Left forelimb (tissue), 1 donor: ENCODE data around the gene ATP10A.
A peak's percentile ranks its signal among the peaks of the same experiment; 100 is the strongest.
"Not testable (repeated sequence)": the region's sequence is repeated elsewhere in the genome, so short reads cannot be mapped to it uniquely, and the experiment has no call there.

Source experiments
- DNase-seq: peaks from one replicate; pipeline ENCODE4 v3.0.0-alpha.2; 2018; ENCODE audit warnings: low spot score

Gene ATP10A

DNA sequence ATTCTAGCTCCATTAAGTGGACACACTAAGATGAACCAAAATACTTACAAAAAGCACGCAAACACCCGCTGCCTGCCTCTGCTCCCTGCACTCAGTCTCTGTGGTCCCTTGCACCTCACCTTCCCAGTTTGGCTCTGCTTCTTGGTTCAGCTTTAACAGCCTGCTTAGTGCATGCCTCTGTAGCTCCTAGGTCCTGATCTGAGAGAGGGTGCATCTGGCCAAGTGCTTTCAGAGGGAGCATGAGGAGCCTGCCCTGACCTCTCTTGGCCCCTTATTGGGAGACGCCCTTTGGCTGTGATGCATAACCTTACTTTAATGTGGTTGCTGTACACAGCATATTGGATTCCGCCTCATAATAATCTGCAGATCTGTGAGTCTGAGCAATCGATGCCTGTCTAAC lies 21.2 kb upstream of the ATP10A start:
- no peak for DNase-seq

DNA sequence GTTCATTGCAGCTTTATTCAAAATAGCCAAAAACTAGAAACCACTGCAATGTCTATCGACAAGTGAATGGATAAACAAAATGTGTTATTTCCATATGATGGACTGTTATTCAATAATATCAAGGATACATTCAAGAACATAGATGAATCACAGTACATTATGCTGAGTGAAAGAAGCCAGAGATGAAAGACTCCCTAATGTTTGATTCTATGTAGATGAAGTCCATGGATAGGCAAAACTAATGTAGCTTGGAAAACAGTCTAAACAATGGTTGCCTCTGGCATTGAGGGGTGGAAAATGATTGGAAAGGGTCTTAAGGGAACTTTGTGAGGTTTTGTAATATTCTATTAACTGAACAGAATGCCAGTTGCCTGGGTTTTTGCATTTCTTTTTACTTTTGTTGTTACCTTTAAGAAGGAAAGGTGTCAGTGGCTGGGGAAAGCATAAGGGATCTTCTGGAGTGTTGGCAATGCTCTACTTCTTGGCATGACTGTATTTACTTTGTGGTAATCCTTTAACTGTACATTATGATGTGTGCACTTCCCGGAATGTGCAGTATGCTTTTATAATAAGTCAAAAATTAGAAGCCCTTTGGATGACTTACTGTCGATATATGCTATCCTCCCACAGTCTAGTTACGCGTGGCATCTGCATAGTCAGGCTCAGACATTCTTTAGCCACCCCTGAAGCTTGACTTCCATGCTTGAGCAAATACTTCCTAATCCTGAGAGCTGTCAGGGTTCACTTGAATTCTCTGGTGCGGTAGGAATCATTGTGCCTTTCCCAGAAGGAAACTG lies 20.5 kb upstream of the ATP10A start:
- no peak for DNase-seq

DNA sequence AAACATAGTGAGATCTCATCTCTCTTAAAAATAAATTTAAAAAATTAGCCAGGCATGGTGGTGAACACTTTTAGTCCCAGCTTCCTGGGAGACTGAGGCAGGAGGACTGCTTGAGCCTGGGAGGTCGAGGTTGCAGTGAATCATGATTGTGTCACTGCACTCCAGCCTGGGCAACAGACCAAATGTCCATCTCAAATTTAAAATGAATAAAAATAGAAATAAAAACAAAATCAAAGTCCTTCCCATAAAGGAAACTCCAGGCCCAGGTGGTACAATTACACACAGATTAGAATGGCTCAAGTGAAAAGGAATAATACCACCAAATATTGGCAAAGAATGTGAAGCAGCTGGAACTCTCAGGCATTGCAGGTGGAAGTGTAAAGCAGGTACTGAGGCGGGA lies 19.3 kb upstream of the ATP10A start:
- no peak for DNase-seq

DNA sequence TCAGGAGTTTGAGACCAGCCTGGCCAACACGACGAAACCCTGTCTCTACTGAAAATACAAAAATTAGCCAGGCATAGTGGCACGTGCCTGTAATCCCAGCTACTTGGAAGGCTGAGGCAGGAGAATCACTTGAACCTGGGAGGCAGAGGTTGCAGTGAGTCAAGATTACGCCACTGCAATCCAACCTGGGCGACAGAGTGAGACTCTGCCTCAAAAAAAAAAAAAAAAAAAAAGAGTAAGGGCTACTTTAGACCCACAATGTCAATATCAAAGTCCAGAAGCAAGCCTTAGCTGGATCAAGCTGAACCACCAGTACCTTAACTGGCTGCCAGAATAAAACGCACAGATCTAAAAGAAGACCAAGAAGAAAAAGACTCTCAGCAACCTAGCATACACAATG lies 17.8 kb upstream of the ATP10A start:
- DNase-seq: not testable (repeated sequence)

DNA sequence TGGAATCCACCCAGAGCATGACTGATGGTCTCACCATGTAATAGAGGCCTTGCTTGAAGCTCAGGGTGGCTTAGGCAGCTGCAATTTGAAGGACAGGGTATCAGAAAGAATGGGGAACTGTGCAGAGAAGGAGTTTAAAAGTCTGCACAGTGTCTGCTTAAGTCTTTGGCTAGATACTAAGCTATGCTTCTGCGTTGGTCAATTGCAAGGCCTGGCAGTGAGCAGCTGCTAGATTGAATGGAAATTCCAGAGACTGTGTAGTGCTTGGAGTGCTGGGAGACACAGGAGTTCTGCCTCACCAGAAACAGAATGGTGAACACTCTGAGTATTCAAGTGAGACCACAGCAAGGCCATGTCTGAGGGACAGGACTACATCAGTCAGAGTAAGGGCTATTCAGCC lies 17.3 kb upstream of the ATP10A start:
- DNase-seq: no peak

DNA sequence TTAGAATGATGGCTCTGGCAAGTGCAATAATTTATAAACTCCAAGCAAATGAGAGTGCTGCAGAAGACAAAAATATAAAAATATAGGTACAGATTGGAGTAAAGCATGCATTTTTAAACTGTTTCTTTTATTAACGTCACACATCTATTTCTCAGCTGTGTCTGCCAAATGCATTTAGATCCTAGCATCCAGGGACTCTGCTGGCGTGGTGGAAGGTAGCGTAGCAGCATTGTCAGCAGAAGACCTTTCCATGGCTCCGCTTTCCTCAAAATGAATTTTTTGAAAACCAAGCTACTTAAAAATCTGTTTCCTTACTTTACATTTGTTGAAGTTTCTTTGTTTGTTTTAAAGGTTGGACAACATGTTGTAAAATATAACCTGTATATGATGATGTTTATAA lies 16.3 kb upstream of the ATP10A start:
- no peak for DNase-seq

DNA sequence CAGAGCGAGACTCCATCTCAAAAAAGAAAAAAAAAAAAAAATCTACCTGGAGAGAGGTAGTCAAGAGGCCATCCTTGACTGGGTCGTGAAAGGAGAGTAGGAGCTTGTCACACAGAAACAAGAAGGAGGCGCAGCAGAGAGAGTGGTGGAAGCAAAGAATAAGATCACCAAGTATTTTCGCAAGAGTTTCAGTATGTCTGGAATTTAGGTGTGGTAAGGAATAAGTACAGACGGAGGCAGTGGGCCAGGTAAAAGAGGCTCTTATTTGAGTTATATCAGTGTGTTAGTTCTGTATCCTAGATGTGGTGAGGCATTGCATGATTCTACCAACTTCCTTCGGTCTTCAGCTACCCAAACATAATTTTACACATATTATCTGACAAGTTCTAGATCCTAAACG lies 14.6 kb upstream of the ATP10A start:
- DNase-seq: no peak

DNA sequence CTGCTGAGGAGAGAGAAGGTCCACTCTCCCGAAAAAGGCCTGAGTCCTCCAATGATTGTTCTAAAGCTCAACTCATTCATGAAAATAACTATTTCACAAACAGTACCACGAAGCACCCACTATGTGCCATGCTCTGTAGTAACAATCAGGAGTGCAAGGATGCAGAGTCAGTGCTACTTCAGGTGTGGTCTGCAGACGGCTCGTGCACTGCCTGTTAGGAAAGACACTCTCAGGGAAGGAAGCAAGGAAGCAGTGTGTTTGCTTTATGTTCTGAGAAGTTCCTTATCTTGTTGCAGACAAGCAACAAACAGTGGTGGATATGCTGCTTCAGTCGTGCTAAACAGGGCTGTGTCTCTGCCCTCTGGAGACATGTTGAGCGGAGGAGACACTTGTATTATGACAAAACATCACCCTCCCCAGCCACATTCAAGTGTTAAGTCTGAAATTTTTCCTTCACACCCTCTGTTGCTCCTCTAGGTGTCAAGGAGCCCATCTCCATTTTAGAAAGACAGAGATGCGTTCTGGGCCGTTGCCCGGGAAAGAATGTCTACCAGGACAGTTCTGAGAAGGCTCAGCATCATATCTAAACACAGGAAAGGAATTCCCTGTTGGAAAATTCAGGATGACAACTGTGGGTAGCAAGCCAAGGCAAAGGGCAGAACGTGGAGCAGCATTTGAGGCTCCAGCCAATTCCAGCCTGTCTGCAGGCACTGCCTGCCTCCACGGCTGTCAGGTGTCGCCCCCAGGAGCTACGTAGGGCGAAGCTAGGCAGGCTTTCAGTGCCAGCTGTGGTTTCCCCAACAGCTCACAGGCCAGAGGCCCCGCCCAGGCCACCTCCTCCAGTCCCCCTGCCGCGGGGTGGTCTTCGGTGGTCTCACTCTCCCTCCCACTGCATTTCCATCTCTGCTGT lies 13.4 kb upstream of the ATP10A start:
- DNase-seq: no peak

DNA sequence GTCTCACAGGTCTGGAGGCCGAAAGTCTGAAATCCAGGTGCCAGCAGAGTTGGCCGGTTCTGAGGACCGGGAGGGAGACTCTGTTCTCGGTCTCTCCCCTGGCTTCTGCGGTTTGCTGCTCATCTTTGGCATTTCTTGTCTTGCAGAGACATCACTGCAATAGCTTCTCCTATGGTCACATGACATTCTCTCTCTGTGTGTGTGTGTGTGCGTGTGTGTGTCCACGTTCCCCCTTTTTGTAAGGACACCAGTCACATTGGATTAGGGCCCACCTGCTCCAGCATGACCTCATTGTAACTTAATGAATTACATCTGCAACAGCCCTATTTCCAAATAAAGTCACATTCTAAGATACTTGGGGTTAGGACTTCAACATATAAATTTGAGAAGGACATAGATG lies 12.4 kb upstream of the ATP10A start:
- no peak for DNase-seq

DNA sequence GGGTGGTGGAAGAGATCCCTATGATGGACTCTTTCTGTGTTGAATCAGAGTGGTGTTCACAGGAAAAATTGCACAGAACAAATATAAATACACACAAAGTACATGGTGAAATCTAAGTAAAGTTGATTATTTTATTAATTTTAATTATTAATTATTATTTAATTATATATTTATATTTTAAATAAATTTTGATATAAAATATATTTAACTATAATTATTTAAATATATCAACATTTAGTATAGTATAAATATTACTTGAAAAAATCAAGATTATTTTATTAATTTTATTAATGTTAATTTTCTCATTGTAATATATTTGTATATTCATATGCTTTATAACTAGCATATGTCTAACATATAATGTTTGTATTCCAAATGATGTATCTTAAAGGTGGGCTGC lies 11.3 kb upstream of the ATP10A start:
- no peak for DNase-seq

DNA sequence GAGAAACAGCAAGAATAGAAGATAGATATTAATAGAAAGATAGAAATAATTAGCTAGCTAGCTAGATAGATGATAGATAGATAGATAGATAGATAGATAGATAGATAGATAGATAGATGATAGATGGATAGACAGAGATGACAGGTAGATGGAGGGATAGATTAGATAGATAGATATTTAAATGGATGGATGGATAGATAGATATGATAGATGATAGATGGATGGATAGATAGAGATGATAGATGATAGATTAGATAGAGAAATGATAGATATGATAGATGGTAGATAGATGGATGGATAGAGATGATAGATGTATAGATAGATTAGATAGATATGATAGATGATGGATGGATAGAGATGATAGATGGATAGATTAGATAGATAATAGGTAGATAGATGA lies 8.3 kb upstream of the ATP10A start:
- no peak for DNase-seq

DNA sequence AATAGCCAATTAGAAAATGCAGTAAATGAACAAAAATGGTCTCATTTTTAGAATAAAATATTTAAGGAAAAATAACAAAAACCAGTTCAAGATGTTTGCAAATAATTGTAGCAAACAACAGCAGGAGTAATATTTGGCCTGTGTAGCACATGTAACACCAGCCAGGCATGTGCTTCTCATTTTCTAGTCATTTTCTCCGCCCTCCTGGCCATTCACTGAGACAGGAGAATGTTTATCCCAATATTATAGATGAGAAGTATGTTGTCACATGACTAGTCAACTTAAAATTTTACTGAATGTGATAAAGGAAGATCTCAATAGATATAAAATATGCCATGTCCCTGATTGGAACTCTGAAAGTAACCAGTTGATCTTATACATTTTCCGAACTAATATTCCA lies 7.8 kb upstream of the ATP10A start:
- no peak for DNase-seq

DNA sequence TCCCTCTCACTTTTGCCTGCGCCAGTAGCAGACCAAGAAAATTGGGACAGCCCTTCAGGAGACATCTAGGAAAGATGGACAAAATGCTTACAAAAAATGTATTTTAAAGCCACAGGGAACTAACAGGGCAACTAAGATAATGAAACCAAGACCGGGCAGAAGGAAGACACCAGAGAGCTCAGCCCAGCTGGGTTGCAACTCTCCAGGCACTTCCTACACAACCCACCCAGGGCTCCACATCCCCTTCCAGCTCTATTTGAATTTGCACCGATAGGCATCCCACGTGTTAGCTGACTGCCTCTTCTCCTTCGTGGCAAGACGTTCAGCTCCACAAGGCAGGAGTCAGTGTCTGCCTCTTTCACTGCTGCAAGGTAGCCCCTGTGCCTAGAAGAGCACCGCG lies 6.6 kb upstream of the ATP10A start:
- DNase-seq: no peak

DNA sequence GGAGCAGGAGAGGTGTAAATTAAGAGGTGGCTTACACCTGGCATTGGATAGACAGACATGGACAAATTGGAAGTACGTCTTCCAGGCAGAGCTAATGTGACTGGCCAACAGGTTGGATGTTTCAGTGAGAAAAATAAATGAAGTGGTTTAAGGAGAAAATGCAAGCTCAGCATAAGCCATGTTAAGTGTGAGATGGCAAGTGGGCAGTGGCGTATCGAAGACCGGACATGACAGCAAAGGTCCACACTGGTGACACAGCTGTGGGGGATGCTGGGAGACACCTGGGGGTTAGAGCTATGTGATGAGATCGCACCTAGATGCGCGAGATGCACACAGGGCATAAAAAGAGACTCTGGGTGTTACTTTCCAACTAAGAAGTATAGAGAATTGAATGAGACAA lies 3.7 kb upstream of the ATP10A start:
- no peak for DNase-seq

DNA sequence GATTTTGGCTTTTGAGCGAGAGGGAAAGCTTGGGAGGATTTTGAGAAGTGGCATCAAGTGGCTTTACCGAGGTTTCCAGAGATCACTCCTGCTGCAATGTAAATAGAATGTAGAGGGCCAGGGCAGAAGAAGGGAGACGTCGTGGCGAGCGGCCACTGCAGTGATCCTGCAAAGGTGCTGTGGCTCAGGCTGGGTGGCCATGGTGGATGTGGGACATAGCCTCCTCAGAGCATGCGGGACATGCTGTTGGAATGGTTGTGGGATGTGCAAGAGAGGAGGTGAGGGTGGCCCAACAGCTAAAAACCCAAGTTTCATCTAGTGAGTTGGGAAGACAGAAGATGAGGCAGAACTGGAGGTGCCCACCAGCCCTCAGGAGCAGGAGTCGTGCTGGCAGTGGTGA lies 3.1 kb upstream of the ATP10A start:
- DNase-seq: no peak

DNA sequence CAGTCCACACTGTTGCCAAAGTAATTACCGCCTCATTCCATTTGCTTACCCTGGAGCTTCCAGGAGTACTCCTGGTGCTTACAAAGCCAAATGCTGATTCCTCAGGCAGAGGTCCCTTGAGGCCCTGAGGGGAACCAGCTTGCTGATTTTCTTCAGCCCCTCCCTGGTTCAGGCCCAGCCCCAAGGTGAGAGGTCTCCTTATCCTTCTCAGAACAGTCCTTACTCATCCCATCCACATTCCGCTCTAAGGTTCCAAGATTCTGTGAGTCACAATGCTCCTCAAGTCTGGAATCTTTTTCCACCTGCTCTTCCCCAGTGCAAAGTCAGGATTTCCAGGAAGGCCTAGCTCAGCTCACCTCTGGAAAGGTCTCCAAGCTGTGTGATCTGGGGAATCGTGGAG lies 1.8 kb upstream of the ATP10A start:
- no peak for DNase-seq

DNA sequence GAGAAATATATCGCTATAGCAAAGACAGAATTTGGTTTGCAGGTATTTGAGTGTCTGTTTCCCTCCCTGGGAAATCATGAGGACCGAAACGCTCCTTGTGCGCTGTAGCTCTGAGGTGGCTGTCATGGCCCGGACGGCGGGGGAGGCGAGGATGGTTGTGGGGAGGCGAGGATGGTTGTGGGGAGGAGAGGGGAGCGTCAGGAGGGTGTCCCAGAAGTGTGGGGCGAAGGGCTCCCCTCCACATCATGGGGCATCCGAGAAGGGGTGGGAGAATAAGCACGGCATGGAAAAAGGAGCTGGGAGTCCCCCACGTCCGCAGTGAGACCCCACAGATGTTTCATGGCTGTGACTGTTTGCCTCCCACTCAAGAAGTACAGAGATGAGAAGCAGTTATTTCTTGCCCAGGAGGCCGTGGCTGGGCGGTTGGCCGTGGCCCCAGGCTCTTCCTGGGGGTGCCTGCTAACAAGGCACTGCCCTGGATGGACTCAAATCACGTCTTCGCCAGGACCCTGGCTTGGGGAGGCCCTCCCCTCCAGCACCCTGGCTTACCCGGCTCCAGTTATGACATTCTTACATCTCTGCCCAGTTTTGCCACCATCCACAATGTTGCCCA lies 947 bp upstream of the ATP10A start:
- DNase-seq: no peak

DNA sequence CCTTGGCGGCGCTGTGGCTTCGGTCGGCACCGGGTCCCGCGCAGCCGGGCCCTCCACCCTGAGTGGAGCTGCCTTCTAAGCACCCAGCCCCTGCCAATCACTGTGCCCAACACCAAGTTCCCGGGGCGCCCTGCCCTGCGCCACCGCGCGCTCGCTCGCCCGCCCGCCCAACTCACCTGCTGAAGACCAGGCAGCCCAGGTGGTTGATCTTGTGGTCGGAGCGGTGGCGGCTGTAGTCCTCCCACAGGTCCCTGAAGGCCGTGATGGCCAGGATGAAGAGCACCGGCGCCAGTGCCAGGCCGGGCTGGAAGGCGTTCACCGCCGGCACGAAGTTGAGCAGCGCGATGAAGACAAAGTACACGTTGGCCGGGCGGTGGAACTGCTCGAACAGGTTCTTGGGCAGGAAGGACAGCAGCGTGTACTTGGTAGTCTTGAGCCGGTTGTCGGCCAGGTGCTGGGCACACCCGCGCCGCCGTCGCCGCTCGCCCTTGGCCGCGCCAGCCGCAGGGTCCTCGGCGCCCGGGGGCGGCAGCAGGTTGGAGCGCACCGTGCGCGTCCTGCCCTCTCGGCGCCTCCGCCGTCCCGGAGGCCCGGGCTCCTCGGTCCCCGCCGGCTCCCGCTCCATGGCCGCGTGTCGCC lies 536 bp downstream of the ATP10A start:
- DNase-seq: peak; percentile 67

DNA sequence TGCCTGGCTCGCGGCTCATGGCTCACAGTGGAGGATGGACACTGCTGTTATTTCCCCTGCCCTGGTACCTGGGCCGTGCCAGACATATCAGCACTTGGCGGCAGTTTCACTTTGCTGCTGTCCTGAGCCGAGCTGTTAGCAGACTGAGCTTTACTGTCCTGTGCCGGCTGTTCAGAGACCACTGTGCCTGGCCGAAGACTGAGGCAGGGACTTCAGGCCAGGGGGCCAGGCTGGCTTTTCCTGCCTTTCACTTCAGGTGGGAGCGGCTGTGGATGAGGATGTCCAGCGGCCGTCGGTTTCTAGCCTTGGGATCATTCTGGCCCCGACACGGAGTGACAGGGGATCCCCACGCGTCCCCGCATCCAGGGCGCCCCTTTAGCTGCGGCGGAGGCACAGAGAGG lies 1.1 kb downstream of the ATP10A start:
- DNase-seq: no peak

DNA sequence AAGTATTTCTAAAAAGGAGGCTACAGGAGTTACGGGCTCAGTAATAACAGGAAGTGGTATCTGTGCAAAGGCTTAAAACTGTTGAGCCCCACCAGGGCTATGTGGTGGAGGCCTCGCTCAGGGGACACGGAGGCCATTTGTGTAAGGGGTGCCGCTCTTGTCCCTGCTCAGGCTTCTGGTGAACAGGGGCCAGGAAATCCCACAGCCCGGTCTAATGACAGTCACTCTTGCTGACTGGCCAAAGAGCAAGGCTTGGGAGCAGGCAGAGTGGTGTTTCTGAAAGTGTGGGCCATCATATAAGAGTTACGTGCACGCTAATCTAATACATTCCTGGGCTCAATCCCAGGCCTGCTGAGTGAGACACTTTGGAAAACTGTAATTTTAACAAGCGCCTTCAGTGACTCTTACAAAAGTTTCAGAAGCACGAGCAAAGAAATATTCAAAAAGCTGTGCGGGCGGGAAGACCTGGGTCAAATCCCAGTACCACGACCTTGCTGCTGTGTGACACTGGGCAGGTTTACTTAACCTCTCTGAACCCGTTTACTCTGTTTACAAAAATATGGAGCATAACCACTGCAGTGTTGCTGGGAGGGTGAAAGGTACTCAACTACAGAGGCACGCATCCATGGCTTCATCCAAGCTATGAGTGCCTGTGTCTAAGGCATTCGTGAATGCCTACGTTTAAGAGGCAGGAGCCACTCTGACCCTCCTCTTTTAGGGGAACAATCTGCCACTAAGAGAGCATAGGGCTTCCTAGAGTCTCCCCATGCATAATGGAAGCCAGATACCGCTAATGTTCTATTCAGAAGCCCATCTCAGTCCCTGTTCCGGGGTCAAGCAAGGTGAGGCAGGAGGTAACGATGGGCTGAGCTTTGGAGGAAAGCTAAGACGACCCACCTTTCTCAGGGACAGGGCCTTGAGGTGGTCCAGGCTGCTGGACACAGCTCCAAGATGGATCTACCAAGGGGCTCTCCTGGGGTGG lies 2.0 kb downstream of the ATP10A start:
- DNase-seq: no peak
